GM12878 (cell line): ENCODE data around the gene CLK4. TPM values are rescaled to one million over a fixed set of nuclear protein-coding genes. Genes with fewer than 3 reads are reported as not detected.

Experiments
- ATAC-seq: fragments of 200-7000 bp; cut with Tn5 transposase; 3 replicates; pipeline ENCODE4 v1.9.1; 2020; ENCODE audit warnings: mild to moderate bottlenecking, moderate library complexity
- BruUV-seq: library from RNA; stranded (reverse); fragments of 400-500 nt; replicated peaks from 2 replicates; lab custom pipeline; 2021; lab: Mats Ljungman, UMichigan
- CTCF ChIA-PET: fragments of 300-600 bp; sonication (Branson Sonifier 250); formaldehyde crosslinking; extraction: SDS; loops from one replicate; lab custom pipeline; 2021; ENCODE audit warnings: inconsistent platforms; lab: Yijun Ruan, JAX
- POLR2A ChIA-PET: fragments of 350-600 bp; formaldehyde crosslinking; extraction: SDS; loops from one replicate; lab custom pipeline; 2021; ENCODE audit warnings: inconsistent platforms; lab: Charles Lee
- RAD21 ChIA-PET: fragments of 300-600 bp; sonication (Branson Sonifier 250); formaldehyde crosslinking; loops from one replicate; lab custom pipeline; 2023; ENCODE audit warnings: antibody characterized with exemption; ENCODE audit not compliant: unreplicated experiment; lab: Charles Lee
- SMC1A ChIA-PET: fragments of 300-600 bp; sonication (Branson Sonifier 250); formaldehyde crosslinking; loops from one replicate; lab custom pipeline; 2023; ENCODE audit not compliant: unreplicated experiment, uncharacterized antibody; lab: Charles Lee
- DNase-seq: peaks from one replicate; pipeline ENCODE4 v3.0.0-alpha.2; 2011; ENCODE audit warnings: low read depth, low spot score
- FAIRE-seq: peaks from 3 replicates; lab custom pipeline; 2011; peaks lifted over from hg19 to GRCh38; lab: Jason Lieb, UNC
- H2AFZ ChIP-seq: 2 replicates; pipeline ENCODE4 v1.6.0; 2011; ENCODE audit warnings: low read depth, low read length, control low read depth; ENCODE audit not compliant: control insufficient read depth
- H3K27ac ChIP-seq: 2 replicates; pipeline ENCODE4 v1.5.1; 2011; ENCODE audit warnings: control low read depth; ENCODE audit not compliant: control insufficient read depth, insufficient read depth
- H3K27me3 ChIP-seq, 2 experiments: replicated peaks in 1 of 2; 2 replicates each; pipeline versions ENCODE4 v1.6.0 to v1.6.1; 2011; ENCODE audit warnings: low read length in 1 of 2; ENCODE audit not compliant: control insufficient read depth in 2 of 2, insufficient read depth in 2 of 2
- H3K36me3 ChIP-seq, 2 experiments: 2 replicates each; pipeline ENCODE4 v1.5.1; 2011; ENCODE audit warnings: low read length in 1 of 2; ENCODE audit not compliant: control insufficient read depth in 2 of 2, insufficient read depth in 2 of 2
- H3K4me1 ChIP-seq: 2 replicates; pipeline ENCODE4 v1.6.1; 2011; ENCODE audit warnings: mild to moderate bottlenecking, low read length, moderate library complexity, mixed read lengths; ENCODE audit not compliant: control insufficient read depth, insufficient read depth
- H3K4me2 ChIP-seq: 2 replicates; pipeline ENCODE4 v1.6.0; 2011; ENCODE audit warnings: control low read depth; ENCODE audit not compliant: control insufficient read depth, insufficient read depth
- H3K4me3 ChIP-seq: fragments of 200-600 bp; sonication (generic); 2 replicates; pipeline ENCODE4 v1.5.1; 2016
- H3K79me2 ChIP-seq: 2 replicates; pipeline ENCODE4 v1.6.0; 2011; ENCODE audit warnings: low read length; ENCODE audit not compliant: control insufficient read depth, insufficient read depth
- H3K9ac ChIP-seq: 2 replicates; pipeline ENCODE4 v1.8.0; 2011; ENCODE audit warnings: low read length, control low read depth, mixed read lengths; ENCODE audit not compliant: control insufficient read depth, insufficient read depth
- H3K9me3 ChIP-seq: replicated peaks from 3 replicates; pipeline ENCODE4 v1.5.1; 2011; ENCODE audit warnings: mild to moderate bottlenecking, low read length; ENCODE audit not compliant: control insufficient read depth, insufficient read depth
- H4K20me1 ChIP-seq: 2 replicates; pipeline ENCODE4 v1.6.0; 2011; ENCODE audit not compliant: control insufficient read depth, insufficient read depth
- BCL11A ChIP-seq: IDR thresholded peaks from 2 replicates; pipeline ENCODE4 v1.6.1; 2011; ENCODE audit warnings: low read depth, low read length
- EP300 ChIP-seq, 2 experiments: fragments of 150-350 bp in 1 of 2; IDR thresholded peaks; 2 replicates each; pipeline ENCODE4 v1.6.1; 2011 to 2012; ENCODE audit warnings: low read depth in 2 of 2, low read length in 2 of 2, borderline replicate concordance in 1 of 2, improper control_type of control experiment in 1 of 2, inconsistent platforms in 1 of 2; ENCODE audit not compliant: control insufficient read depth in 1 of 2
- FOS ChIP-seq: IDR thresholded peaks from 3 replicates; pipeline ENCODE4 v1.6.1; 2011; ENCODE audit warnings: borderline replicate concordance; ENCODE audit not compliant: insufficient read length; ENCODE audit errors: extremely low read depth
- POU2F2 ChIP-seq: IDR thresholded peaks from 3 replicates; pipeline ENCODE4 v1.6.1; 2011; ENCODE audit warnings: low read depth, mild to moderate bottlenecking, low read length, borderline replicate concordance
- SREBF2 ChIP-seq: IDR thresholded peaks from 2 replicates; pipeline ENCODE4 v1.6.1; 2012; ENCODE audit warnings: mild to moderate bottlenecking, low read length
- TCF7 ChIP-seq: IDR thresholded peaks from 2 replicates; pipeline ENCODE4 v1.6.1; 2014; ENCODE audit warnings: antibody characterized with exemption, borderline replicate concordance
- ZNF274 ChIP-seq: IDR thresholded peaks from one replicate; pipeline ENCODE4 v1.8.0; 2011; ENCODE audit not compliant: insufficient read length, insufficient read depth
- ZNF622 ChIP-seq: fragments of 450-650 bp; IDR thresholded peaks from 2 replicates; pipeline ENCODE4 v1.6.1; 2017; ENCODE audit warnings: mild to moderate bottlenecking, inconsistent platforms
- WGBS: methylation state at CpG from one replicate; pipeline ENCODE4 v1.1.6; 2016; ENCODE audit warnings: low lambda C conversion rate; ENCODE audit not compliant: insufficient replicate concordance, insufficient coverage; ENCODE audit errors: missing lambda C conversion rate; 5-methylcytosine and 5-hydroxymethylcytosine counted together
- in situ Hi-C: fragments of 300-500 bp; cut with MboI; formaldehyde crosslinking; loops from 9 replicates; pipeline ENCODE4 v1.14.3; 2018; ENCODE audit warnings: mixed read lengths
- intact Hi-C: fragments of 100-400 bp; cut with micrococcal nuclease; formaldehyde crosslinking; loops from one replicate; pipeline ENCODE4 v1.14.2; 2022; ENCODE audit not compliant: unreplicated experiment
- polyA plus RNA-seq, 11 experiments: library from polyadenylated mRNA; depleted of rRNA in 4 of 11; unstranded in 6 of 11; stranded (reverse) in 5 of 11; fragments of >200 nt; fragmentation: Nextera tagmentation in 4 of 11; fragmentation: Illumina TruSeq in 1 of 11; extraction: Ambion mirVana in 4 of 11; extraction: Trizol in 1 of 11; gene quantifications; 1 replicate in 1 of 11; 2 replicates in 10 of 11; pipeline versions ENCODE4 v1.2.1 to v1.2.3, GENCODE V29; 2011 to 2016; ENCODE audit warnings: inconsistent platforms in 2 of 11, missing spikeins in 2 of 11, low read depth in 1 of 11
- total RNA-seq, 4 experiments: library from RNA; depleted of rRNA in 3 of 4; stranded (reverse); fragments of >200 nt in 3 of 4; fragmentation: Illumina TruSeq in 1 of 4; extraction: Trizol in 1 of 4; gene quantifications; 2 replicates each; pipeline versions ENCODE4 v1.2.1 to v1.2.3, GENCODE V29; 2013 to 2021
- TF ChIP-seq, protein P1 (sequence below): IDR thresholded peaks from 2 replicates; pipeline ENCODE4 v1.6.1; 2011; ENCODE audit warnings: low read depth, mild to moderate bottlenecking, low read length, moderate library complexity, borderline replicate concordance; ENCODE audit errors: extremely low read depth
- TF ChIP-seq, protein P2 (sequence below): IDR thresholded peaks from 2 replicates; pipeline ENCODE4 v1.6.1; 2012; ENCODE audit warnings: low read length, inconsistent platforms

Gene CLK4
- total and polyA plus RNA-seq, 10 of the 15 experiments (the other 5 are each of a cell fraction or from before 2014, with no cell fraction given): 13.6 to 47.9 (median 19.1) TPM

- BruUV-seq: no TSS peak
- no peak overlapping the region; the same call in 1 of the 2 replicates for H3K9ac ChIP-seq
- ATAC-seq (no peak), DNase-seq (no peak), FAIRE-seq (no peak)
- H3K79me2 ChIP-seq: peaks cover 59% of the 10 kb centered on the region
- ChIA-PET SMC1A (interaction anchor here (1.0 to 1.8 kb wide), 7 partner anchors 9 to 237 kb away, joined by 3 to 6 read pairs (median 4); partner anchors contain the start of gene ZNF354B), RAD21 (interaction anchor here (1.2 kb wide), 1 partner anchor 108 kb away, joined by 3 read pairs; the partner anchor contains the start of gene ZNF354A), CTCF (interaction anchor here (1.2 to 1.8 kb wide), 3 partner anchors 10 to 12 kb away, joined by 3 to 7 read pairs (median 5); no protein-coding TSS in a partner anchor), POLR2A (interaction anchor here (0.8 to 1.4 kb wide), 3 partner anchors 10 to 22 kb away, joined by 3 to 7 read pairs (median 3); no protein-coding TSS in a partner anchor)
- no peaks in the 10 kb centered on the region for H4K20me1 ChIP-seq
- H3K4me2 ChIP-seq: no peak overlapping the region
- H3K36me3 ChIP-seq: peaks cover 4 to 24% of the 10 kb centered on the region in 2 experiments
- H3K27ac ChIP-seq: no peak overlapping the region
- no peak overlapping the region for H2AFZ ChIP-seq
- no peaks in the 10 kb centered on the region for H3K4me1 ChIP-seq
- H3K4me3 ChIP-seq: no peak overlapping the region
- TF ChIP-seq FOS (no peak), ZNF622 (no peak), ZNF274 (no peak), EP300 (IDR thresholded peaks at IDR 0.05; ENCODE audit: borderline replicate concordance in 1 of 2, control insufficient read depth in 1 of 2, low read depth in 2 of 2, low read length in 2 of 2) (no peak), BCL11A (no peak)
- H3K27me3 ChIP-seq: no peaks in the 10 kb centered on the region
- intact Hi-C loops: loop anchor here (10.0 kb wide), 2 partner anchors 232 to 932 kb away; partner anchors contain the start of genes RUFY1 and ZNF354B
- in situ Hi-C loops: loop anchor here (10.0 kb wide), 1 partner anchor 922 kb away; no protein-coding TSS in a partner anchor
- WGBS: 98% methylated on average over 4 of the region's 4 CpGs
- no peaks in the 10 kb centered on the region; the same call in 2 of the 3 replicates for H3K9me3 ChIP-seq
Measured at GRCh38 chr5:178622679-178623247, 4.1 kb downstream of the CLK4 start.

DNA sequence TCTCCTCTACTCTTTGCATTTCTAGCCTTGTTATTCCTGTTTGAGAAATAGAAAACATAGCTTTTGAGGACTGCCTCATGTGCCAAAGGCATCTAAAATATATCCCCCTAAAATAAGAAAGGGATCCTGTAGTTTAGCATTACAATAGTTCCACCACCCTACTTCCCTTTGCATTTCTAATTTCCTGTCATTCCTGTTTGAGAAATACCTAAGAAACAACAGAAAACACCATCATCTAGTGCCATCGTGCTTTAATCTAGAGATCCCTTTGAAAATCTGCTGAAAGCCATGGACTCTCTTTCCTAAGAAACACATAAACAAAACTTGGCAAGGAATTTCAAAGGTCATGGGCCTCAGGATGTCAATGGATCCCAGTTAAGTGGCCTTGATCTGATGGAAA, 7.5 kb downstream of the CLK4 start:
- Histone ChIP-seq H3K4me2 (no peak overlapping the region), H3K27ac (no peak overlapping the region), H4K20me1 (no peaks in the 10 kb centered on the region), H3K27me3 (no peaks in the 10 kb centered on the region), H3K4me3 (no peak overlapping the region), H3K9ac (no peak overlapping the region), H3K4me1 (no peaks in the 10 kb centered on the region), H3K79me2 (peaks cover 35% of the 10 kb centered on the region), H3K9me3 (no peaks in the 10 kb centered on the region; the same call in 2 of the 3 replicates), H3K36me3 (peaks cover 5 to 36% of the 10 kb centered on the region in 2 experiments), H2AFZ (no peak overlapping the region)
- BruUV-seq: no TSS peak
- SMC1A ChIA-PET: interaction anchor here (1.8 to 2.2 kb wide), 2 partner anchors 10 to 13 kb away, joined by 5 to 6 read pairs; no protein-coding TSS in a partner anchor
- intact Hi-C loops (no loop called here), in situ Hi-C loops (no loop called here)
- FAIRE-seq (no peak), DNase-seq (no peak), ATAC-seq (no peak)
- POLR2A ChIA-PET: no interaction called here
- RAD21 ChIA-PET: interaction anchor here (0.5 kb wide), 1 partner anchor 88 kb away, joined by 3 read pairs; no protein-coding TSS in a partner anchor
- WGBS: 100% methylated on average over 1 of the region's 1 CpG
- CTCF ChIA-PET: no interaction called here
- TF ChIP-seq, protein P1, sequence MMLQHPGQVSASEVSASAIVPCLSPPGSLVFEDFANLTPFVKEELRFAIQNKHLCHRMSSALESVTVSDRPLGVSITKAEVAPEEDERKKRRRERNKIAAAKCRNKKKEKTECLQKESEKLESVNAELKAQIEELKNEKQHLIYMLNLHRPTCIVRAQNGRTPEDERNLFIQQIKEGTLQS: no peak
- no peak for TF ChIP-seq SREBF2
- TF ChIP-seq POU2F2: no peak
- TF ChIP-seq TCF7: no peak
- TF ChIP-seq, protein P2, sequence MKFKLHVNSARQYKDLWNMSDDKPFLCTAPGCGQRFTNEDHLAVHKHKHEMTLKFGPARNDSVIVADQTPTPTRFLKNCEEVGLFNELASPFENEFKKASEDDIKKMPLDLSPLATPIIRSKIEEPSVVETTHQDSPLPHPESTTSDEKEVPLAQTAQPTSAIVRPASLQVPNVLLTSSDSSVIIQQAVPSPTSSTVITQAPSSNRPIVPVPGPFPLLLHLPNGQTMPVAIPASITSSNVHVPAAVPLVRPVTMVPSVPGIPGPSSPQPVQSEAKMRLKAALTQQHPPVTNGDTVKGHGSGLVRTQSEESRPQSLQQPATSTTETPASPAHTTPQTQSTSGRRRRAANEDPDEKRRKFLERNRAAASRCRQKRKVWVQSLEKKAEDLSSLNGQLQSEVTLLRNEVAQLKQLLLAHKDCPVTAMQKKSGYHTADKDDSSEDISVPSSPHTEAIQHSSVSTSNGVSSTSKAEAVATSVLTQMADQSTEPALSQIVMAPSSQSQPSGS: no peak
